Kidney (tissue), 14 donors: Measurements from ENCODE around the gene ARHGEF12. TPM values are rescaled to one million over a fixed set of nuclear protein-coding genes. Genes with fewer than 3 reads are reported as not detected.

Experiments used
- DNase-seq, 5 donors: peaks; one replicate each; pipeline ENCODE4 v3.0.0-alpha.2; 2013 to 2020
- FAIRE-seq: peaks from 2 replicates; lab custom pipeline; 2012; peaks lifted over from hg19 to GRCh38; lab: Jason Lieb, UNC
- H3K27ac ChIP-seq, 2 donors: one replicate each; pipeline ENCODE4 v1.7.0; 2013; ENCODE audit warnings: low read depth in 2 of 2, low read length in 2 of 2, inconsistent platforms in 1 of 2
- H3K27me3 ChIP-seq: one replicate; pipeline ENCODE4 v1.7.1; 2013; ENCODE audit warnings: low read length, inconsistent platforms; ENCODE audit not compliant: control insufficient read depth, insufficient read depth
- H3K36me3 ChIP-seq, 3 donors: one replicate each; pipeline versions ENCODE4 v1.7.0 to v1.7.1; 2013; ENCODE audit warnings: low read length in 3 of 3, control low read depth in 1 of 3, inconsistent platforms in 1 of 3; ENCODE audit not compliant: insufficient read depth in 3 of 3, control insufficient read depth in 2 of 3
- H3K4me1 ChIP-seq, 3 donors: one replicate each; pipeline versions ENCODE4 v1.7.0 to v1.7.1; 2013; ENCODE audit warnings: low read length in 3 of 3, inconsistent platforms in 1 of 3, low read depth in 1 of 3; ENCODE audit not compliant: control insufficient read depth in 2 of 3, insufficient read depth in 2 of 3
- H3K4me3 ChIP-seq, 3 donors: one replicate each; pipeline versions ENCODE4 v1.7.0 to v1.8.1; 2013; ENCODE audit warnings: low read length in 3 of 3, control low read depth in 1 of 3, inconsistent platforms in 1 of 3
- H3K9ac ChIP-seq, 3 donors: one replicate each; pipeline versions ENCODE4 v1.7.0 to v1.7.1; 2013; ENCODE audit warnings: low read length in 3 of 3, control low read depth in 1 of 3, inconsistent platforms in 1 of 3
- H3K9me3 ChIP-seq, 3 donors: one replicate each; pipeline versions ENCODE4 v1.7.0 to v1.7.1; 2013; ENCODE audit warnings: low read length in 3 of 3, control low read depth in 1 of 3, inconsistent platforms in 1 of 3; ENCODE audit not compliant: control insufficient read depth in 2 of 3, insufficient read depth in 1 of 3
- intact Hi-C: fragments of 100-400 bp; cut with DNase I; formaldehyde crosslinking; loops from one replicate; pipeline ENCODE4 v1.11.1; 2022
- polyA plus RNA-seq: library from polyadenylated mRNA; stranded (reverse); fragments of 350-450 nt; fragmentation: Illumina TruSeq; extraction: RNeasy Lipid Tissue Mini Kit (QIAGEN cat#74804); gene quantifications from one replicate; pipeline ENCODE4 v1.2.3, GENCODE V29; 2014; ENCODE audit warnings: low read depth, low replicate concordance; ENCODE audit not compliant: insufficient read depth
- total RNA-seq: library from RNA; stranded (reverse); fragmentation: NEBNext Ultra II Directional; extraction: Animal tissue kit (Norgen Biotek cat#: 25700); gene quantifications from one replicate; pipeline ENCODE4 v1.2.1, GENCODE V29; 2021
- TF ChIP-seq, protein P1 (sequence below): IDR thresholded peaks from 3 replicates; pipeline ENCODE4 v1.5.1; 2012; ENCODE audit warnings: mild to moderate bottlenecking, moderate library complexity, borderline replicate concordance; ENCODE audit not compliant: insufficient read depth; ENCODE audit errors: extremely low read depth
- donor health status: control.
- donor health status: control.
- donor health status: control.
- donor health status: control.
- donor health status: control.
- donor health status: DM: yes; HTN: yes; CAD: no.
- donor health status: Normal renal cell carcinoma (clear cell type).

ARHGEF12 gene
- total and polyA plus RNA-seq, 2 donors from 2014 or later: 21.1 to 161 TPM

DNA sequence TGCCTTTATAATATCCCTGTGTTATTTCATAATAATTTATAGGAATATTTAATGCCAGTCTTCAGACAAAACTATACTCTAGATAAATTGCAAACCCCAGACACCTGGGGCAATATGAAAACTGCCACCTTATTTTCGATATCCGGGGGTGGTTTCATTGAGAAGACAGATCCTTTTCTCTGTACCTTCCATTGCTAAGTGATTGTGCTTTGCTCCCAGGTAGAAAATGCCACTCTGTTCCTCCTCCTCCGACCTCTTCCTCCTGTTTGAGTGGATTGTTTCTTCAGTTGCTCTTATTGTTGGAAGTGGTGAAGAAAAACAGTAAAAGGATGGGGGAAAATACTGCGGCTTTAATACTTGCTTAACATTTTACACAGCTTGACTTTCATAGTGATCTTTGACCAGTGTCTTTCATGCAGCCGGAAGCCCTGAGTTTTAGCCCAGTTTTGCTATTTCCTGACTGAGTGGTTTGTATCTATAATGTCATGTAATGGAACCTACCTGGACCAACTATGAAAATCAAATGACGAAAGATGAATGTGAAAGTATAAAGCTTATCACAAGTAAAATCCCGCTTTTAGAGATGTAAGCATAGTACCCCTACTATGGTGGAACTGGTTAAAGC lies 169.7 kb downstream of the ARHGEF12 start:
- TF ChIP-seq, protein P1, sequence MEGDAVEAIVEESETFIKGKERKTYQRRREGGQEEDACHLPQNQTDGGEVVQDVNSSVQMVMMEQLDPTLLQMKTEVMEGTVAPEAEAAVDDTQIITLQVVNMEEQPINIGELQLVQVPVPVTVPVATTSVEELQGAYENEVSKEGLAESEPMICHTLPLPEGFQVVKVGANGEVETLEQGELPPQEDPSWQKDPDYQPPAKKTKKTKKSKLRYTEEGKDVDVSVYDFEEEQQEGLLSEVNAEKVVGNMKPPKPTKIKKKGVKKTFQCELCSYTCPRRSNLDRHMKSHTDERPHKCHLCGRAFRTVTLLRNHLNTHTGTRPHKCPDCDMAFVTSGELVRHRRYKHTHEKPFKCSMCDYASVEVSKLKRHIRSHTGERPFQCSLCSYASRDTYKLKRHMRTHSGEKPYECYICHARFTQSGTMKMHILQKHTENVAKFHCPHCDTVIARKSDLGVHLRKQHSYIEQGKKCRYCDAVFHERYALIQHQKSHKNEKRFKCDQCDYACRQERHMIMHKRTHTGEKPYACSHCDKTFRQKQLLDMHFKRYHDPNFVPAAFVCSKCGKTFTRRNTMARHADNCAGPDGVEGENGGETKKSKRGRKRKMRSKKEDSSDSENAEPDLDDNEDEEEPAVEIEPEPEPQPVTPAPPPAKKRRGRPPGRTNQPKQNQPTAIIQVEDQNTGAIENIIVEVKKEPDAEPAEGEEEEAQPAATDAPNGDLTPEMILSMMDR: no peak
- Histone ChIP-seq H3K27me3 (no peaks in the 10 kb centered on the region), H3K36me3 (no peaks in the 10 kb centered on the region), H3K4me3 (no peak overlapping the region), H3K9me3 (no peaks in the 10 kb centered on the region), H3K27ac (no peak overlapping the region), H3K4me1 (no peaks in the 10 kb centered on the region), H3K9ac (no peak overlapping the region)
- FAIRE-seq: no peak
- DNase-seq: no peak
- intact Hi-C loops: no loop called here

DNA sequence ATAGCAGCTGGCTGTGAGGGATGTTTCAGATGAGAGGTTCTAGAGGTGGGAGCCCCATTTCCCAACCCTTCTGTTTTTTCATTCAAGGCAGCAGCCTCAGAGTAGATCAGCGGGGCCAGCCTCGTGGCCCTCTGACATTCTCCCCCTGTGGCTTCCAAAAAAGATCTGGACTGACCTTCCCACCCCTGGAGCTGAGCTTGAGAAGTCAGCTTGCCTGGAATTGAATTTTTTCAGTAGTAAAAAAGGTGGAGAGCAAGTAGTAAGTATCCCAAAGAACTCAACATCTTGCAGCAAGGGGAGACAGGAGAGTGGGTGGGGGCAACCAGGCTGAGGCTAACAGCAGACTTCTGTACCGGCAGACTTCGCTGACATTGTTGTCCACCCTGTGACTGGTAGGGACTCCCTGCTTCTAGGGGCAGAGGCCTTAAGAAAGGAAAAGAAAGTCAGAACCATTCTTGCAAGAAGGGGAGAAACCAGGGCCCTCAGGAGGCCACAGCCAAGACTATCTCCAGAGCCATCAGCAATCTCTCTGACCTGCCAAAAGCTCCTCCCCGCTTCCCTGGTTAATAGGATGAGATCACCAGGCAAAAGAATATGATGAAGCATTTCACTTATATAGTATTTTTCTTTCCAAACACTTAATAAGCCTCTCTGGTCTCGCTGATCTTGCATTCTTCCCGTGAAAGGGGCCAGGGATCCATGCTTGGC lies 173.3 kb downstream of the ARHGEF12 start:
- H3K27me3 ChIP-seq: no peaks in the 10 kb centered on the region

DNA sequence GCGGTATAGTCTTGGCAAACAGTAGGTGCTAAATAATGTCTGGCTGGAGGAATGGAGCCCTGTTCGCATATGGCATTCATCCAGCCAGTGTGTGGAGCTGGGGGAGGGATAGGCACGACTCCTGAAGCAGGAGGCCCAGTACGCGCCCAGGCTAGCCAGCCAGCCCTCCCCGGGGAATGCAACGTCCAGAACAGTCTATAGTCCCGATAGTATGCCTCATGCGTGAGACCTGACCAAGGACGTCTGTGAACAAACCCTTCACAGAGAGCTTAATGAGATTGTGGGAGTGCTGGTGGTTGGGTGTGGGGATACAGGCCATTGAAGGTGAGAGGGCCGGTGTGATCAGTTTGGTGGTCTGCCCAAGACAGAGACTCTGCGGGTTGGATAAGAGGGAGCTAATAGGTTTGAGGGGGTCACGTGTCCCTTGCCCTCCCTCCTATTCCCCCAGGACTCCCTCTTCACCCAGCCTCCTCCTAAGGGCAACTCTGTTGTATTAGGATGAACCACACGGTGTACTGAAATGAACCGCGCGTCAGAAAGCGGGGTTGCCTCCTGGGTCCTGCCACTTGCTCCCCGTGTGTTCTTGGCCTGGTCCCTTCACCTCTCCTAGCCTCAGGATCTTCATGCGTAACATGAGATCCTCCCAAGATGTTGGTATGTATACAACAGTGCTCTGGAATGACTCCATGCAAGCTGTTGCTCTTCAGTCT lies 174.3 kb downstream of the ARHGEF12 start:
- no peaks in the 10 kb centered on the region for H3K36me3 ChIP-seq
- FAIRE-seq: no peak
- H3K9me3 ChIP-seq: no peaks in the 10 kb centered on the region
- DNase-seq: peak in 1 of 5 donors; percentile 40
- intact Hi-C loops: loop anchor here (5.0 kb wide), 1 partner anchor 177 kb away; no protein-coding TSS in a partner anchor
- H3K27me3 ChIP-seq: no peaks in the 10 kb centered on the region
- no peaks in the 10 kb centered on the region for H3K4me1 ChIP-seq
- no peak overlapping the region for H3K9ac ChIP-seq
- TF ChIP-seq, protein P1: no peak
- no peak overlapping the region for H3K27ac ChIP-seq
- no peak overlapping the region for H3K4me3 ChIP-seq

More for the DNA sequence above, 173.3 kb downstream of the ARHGEF12 start:
- H3K36me3 ChIP-seq: no peaks in the 10 kb centered on the region
- H3K27ac ChIP-seq: no peak overlapping the region
- no peaks in the 10 kb centered on the region for H3K9me3 ChIP-seq
- intact Hi-C loops: loop anchor here (5.0 kb wide), 1 partner anchor 178 kb away; no protein-coding TSS in a partner anchor
- no peak for DNase-seq
- FAIRE-seq: no peak
- no peaks in the 10 kb centered on the region for H3K4me1 ChIP-seq
- TF ChIP-seq, protein P1: no peak
- no peak overlapping the region for H3K9ac ChIP-seq
- H3K4me3 ChIP-seq: no peak overlapping the region
